Naive thymus-derived CD8-positive, alpha-beta T cell (primary cell): ENCODE results near the gene RNF212B. TPM values are rescaled to one million over a fixed set of nuclear protein-coding genes. Genes with fewer than 3 reads are reported as not detected.
"Not testable (repeated sequence)": the region's sequence is repeated elsewhere in the genome, so short reads cannot be mapped to it uniquely, and the experiment has no call there.

Experiments used
- ATAC-seq, 2 donors: fragments of 150-1000 bp; cut with Tn5 transposase in 1 of 2; sonication (Bioruptor Pico), chemical (Tn5 transposase) in 1 of 2; 1 replicate in 1 of 2; 2 replicates in 1 of 2; pipeline ENCODE4 v1.10.0; 2021; ENCODE audit warnings: mild to moderate bottlenecking in 2 of 2, moderate library complexity in 2 of 2
- POLR2A ChIA-PET: fragments of 350-600 bp; sonication (Branson Sonifier 250); formaldehyde crosslinking; loops from one replicate; lab custom pipeline; 2021; ENCODE audit warnings: antibody characterized with exemption; lab: Charles Lee
- DNase-seq, 10 donors: peaks; one replicate each; pipeline versions ENCODE4 v3.0.0 to v3.0.0-alpha.2; 2020 to 2022
- H3K27ac Mint-ChIP-seq, 10 donors: one replicate each; pipeline ENCODE4 v1.8.0; 2020 to 2022; ENCODE audit warnings: mild to moderate bottlenecking in 10 of 10, mixed read lengths in 10 of 10, moderate library complexity in 4 of 10, inconsistent platforms in 1 of 10
- H3K27me3 Mint-ChIP-seq, 5 donors: one replicate each; pipeline ENCODE4 v1.8.0; 2021 to 2022; ENCODE audit warnings: mixed read lengths in 5 of 5
- H3K36me3 Mint-ChIP-seq, 3 donors: one replicate each; pipeline ENCODE4 v1.8.0; 2020 to 2022; ENCODE audit warnings: mixed read lengths in 3 of 3, mild to moderate bottlenecking in 2 of 3, inconsistent platforms in 1 of 3
- H3K4me1 Mint-ChIP-seq, 4 donors: one replicate each; pipeline ENCODE4 v1.8.0; 2021 to 2022; ENCODE audit warnings: mixed read lengths in 4 of 4
- H3K4me3 Mint-ChIP-seq, 10 donors: one replicate each; pipeline ENCODE4 v1.8.0; 2020 to 2022; ENCODE audit warnings: mild to moderate bottlenecking in 10 of 10, mixed read lengths in 10 of 10, moderate library complexity in 6 of 10, inconsistent platforms in 1 of 10
- H3K9me3 Mint-ChIP-seq, 9 donors: one replicate each; pipeline ENCODE4 v1.8.0; 2020 to 2022; ENCODE audit warnings: mixed read lengths in 9 of 9, mild to moderate bottlenecking in 3 of 9, inconsistent platforms in 1 of 9, moderate library complexity in 1 of 9
- polyA plus RNA-seq, 3 donors: library from polyadenylated mRNA; unstranded; fragments of 300-500 nt; fragmentation: Illumina TruSeq; gene quantifications; one replicate each; pipeline ENCODE4 v1.2.3, GENCODE V29; 2021
- total RNA-seq, 8 experiments: library from RNA in 2 of 8; stranded (reverse) in 2 of 8; gene quantifications; one replicate each; pipeline ENCODE4 v1.2.3 and lab custom pipeline; 2021 to 2026

The RNF212B gene, protein sequence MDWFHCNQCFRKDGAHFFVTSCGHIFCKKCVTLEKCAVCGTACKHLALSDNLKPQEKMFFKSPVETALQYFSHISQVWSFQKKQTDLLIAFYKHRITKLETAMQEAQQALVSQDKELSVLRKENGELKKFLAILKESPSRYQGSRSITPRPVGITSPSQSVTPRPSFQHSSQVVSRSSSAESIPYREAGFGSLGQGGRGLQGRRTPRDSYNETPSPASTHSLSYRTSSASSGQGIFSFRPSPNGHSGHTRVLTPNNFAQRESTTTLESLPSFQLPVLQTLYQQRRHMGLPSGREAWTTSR
- total RNA-seq (not detected), polyA plus RNA-seq (not detected), total RNA-seq (lab: John Stamatoyannopoulos, UW) (0 to 0.09 (median 0) reads per million in 6 experiments)

DNA sequence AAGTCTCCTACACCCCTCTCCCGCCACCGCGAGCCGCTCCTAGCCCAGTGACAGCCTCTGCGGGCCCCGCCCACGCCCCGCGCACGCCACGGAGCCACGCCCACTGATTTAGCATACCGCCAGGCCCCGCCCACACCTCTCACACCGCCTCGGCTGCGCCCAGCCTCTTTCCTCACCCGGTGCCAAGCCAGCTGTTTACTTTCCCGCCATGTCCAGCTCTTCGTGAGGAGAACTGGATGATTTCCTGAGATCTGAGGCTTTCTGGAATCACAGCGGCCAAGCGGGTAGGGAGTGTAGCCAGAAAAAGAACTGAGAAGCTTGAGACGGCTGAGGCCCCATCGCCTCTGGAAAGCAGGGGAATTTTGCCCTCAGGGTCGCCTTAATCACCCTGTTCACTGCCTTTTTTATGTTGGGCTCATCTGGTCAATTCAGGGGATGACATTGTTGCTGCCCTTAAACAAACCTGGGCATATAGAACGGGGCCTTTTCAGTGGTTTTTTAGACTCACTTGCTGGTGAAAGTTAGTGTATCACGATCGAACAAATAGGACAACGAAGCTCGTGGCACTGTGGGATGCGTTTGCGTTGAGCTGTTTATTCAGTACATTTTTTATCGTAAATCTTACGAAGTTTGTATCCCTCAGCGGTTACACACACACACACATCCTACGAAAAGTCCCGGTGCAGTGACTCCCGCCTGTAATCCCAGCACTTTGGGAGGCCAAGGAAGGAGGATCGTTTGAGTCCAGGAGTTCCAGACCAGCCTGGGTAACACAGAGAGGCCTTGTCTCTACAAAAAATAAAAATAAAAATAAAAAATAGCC is at the start of gene RNF212B:
TSS of gene RNF212B (plus strand) at position 165 of the 823 bp plus-strand sequence. CDS start 2,410 bp downstream, outside the sequence.
- H3K4me1 Mint-ChIP-seq, result peaks cover 3 to 7% (median 5%) of the 10 kb centered on the region in 4 donors
- peak within 1 kb of the TSS; percentile 50 to 76 (median 68) for H3K4me3 Mint-ChIP-seq
- H3K27ac Mint-ChIP-seq, result peak within 1 kb of the TSS in 1 of 10 donors; percentile 67
- peaks cover 7 to 29% (median 15%) of the 10 kb centered on the region in 5 donors for H3K27me3 Mint-ChIP-seq
- POLR2A ChIA-PET, result interaction anchor here (1.0 kb wide), 1 partner anchor 143 kb away, joined by 3 read pairs; the partner anchor contains the start of gene C14orf119
- H3K36me3 Mint-ChIP-seq, result no peaks in the 10 kb centered on the region
- peak; percentile 57 to 85 (median 74) for DNase-seq
- H3K9me3 Mint-ChIP-seq, result peaks cover 0 to 1% (median 0%) of the 10 kb centered on the region in 9 donors
- peak; percentile 100 for ATAC-seq

DNA sequence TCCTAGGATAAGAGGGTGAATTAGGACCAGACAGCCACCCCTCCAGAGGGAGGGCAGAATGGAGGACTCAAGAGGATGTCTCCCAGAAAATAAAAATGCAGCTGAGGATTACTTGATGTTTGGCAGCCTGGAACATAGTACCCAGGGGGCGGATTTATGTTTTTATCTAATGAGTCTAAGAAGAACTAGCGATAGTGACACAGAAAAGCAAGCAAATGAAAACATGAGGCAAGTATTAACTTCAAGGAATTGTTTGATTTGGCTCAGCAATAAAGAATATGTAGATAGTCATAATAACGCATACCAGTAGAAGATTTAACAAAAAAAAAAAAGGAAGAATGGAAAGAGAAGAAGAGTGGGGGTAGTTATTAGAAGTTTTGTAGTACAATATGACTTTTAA is 44.3 kb upstream of the RNF212B start:
- peaks cover 0 to 4% (median 3%) of the 10 kb centered on the region in 5 donors for H3K27me3 Mint-ChIP-seq
- POLR2A ChIA-PET, result no interaction called here
- H3K9me3 Mint-ChIP-seq, result no peaks in the 10 kb centered on the region
- H3K4me1 Mint-ChIP-seq, result no peaks in the 10 kb centered on the region
- H3K36me3 Mint-ChIP-seq, result no peaks in the 10 kb centered on the region
- H3K27ac Mint-ChIP-seq, result no peak overlapping the region
- DNase-seq (no peak), ATAC-seq (no peak)
- H3K4me3 Mint-ChIP-seq, result no peak overlapping the region

DNA sequence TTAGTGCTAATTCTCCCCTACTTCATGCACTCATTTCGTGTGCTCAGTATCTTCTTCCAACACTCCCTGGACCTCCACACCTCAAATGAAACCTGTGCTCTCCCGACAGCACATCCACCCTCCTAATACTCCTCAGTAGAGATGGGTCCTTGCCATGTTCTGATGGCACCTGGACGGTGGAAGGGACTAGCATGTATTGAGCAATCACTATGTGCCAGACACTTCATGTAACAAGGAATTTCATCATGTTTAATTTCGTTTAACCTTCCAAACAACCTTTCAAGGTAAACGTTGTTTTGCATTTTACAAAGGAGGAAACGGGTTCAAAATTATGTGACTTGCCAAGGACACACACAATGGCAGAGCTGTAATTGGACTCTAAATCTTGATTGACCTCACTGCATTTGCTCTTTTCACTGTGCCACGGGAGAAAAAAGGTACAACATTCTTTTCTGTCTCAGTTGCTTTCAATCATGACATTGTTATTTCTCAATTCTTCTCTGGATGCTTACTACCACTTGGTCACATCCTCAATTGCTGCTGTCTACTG is 42.1 kb upstream of the RNF212B start:
- peak overlapping the region in 1 of 10 donors; percentile 24 for H3K27ac Mint-ChIP-seq

DNA sequence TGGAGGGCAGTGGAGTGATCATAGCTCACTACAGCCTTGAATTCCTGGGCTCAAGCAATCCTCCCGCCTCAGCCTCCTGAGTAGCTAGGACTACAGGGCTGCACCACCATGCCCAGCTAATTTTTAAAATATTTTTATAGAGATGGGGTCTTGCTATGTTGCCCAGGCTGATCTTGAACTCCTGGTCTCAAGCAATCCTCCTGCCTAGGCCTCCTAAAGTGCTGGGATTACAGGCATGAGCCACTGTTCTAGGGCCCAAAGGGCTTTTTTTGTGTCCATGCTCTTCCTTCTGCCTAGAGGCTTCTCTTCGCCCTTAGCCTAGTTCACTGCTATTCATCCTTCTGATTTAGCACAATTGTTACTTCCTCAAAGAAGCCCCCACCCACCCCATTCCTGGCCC is 41.2 kb upstream of the RNF212B start:
- ATAC-seq, DNase-seq, H3K4me3 Mint-ChIP-seq, H3K4me1 Mint-ChIP-seq, H3K27ac Mint-ChIP-seq, H3K36me3 Mint-ChIP-seq, H3K9me3 Mint-ChIP-seq, H3K27me3 Mint-ChIP-seq, POLR2A ChIA-PET: not testable (repeated sequence)

More for the DNA sequence above, 42.1 kb upstream of the RNF212B start:
- H3K36me3 Mint-ChIP-seq, result no peaks in the 10 kb centered on the region
- DNase-seq, result no peak
- H3K9me3 Mint-ChIP-seq, result no peaks in the 10 kb centered on the region
- H3K27me3 Mint-ChIP-seq, result peaks cover 0 to 4% (median 2%) of the 10 kb centered on the region in 5 donors
- POLR2A ChIA-PET, result no interaction called here
- H3K4me1 Mint-ChIP-seq, result no peaks in the 10 kb centered on the region
- no peak for ATAC-seq
- H3K4me3 Mint-ChIP-seq, result no peak overlapping the region

DNA sequence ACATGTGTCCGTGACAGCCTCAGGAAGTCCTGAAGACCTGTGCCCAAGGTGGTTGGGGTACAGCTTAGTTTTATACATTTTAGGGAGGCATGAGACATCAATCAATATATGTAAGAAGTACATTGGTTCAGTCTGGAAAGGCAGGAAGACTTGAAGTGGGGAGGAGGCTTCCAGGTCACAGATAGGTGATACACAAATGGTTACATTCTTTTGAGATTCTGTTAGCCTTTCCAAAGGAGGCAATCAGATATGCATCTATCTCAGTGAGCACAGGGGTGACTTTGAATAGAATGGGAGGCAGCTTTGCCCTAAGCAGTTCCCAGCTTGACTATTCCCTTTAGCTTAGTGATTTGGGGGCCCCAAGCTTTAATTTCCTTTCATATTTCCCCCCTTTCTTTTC is 38.6 kb upstream of the RNF212B start:
- ATAC-seq, H3K9me3 Mint-ChIP-seq, H3K4me3 Mint-ChIP-seq, H3K27me3 Mint-ChIP-seq, H3K36me3 Mint-ChIP-seq, DNase-seq, H3K27ac Mint-ChIP-seq, H3K4me1 Mint-ChIP-seq: not testable (repeated sequence)
- POLR2A ChIA-PET, result interaction anchor here (0.7 kb wide), 1 partner anchor 551 kb away, joined by 4 read pairs; no protein-coding TSS in a partner anchor

DNA sequence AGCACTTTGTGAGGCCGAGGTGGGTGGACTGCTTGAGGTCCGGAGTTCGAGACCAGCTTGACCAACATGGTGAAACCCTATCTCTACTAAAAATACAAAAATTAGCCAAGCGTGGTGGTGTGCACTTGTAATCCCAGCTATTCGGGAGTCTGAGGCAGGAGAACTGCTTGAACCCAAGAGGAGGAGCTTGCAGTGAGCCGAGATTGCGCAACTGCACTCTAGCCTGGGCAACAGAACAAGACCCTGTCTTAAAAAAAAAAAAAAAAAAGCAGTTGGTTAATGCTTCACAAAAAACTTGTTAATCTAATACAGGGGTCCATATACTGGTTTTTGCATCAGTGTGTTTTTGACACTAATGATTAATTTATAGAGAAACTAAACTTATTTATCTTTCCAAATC is 35.7 kb upstream of the RNF212B start:
- Mint-ChIP-seq H3K36me3 (no peaks in the 10 kb centered on the region), H3K4me3 (no peak overlapping the region), H3K4me1 (no peaks in the 10 kb centered on the region), H3K27ac (no peak overlapping the region), H3K27me3 (peaks cover 0 to 10% (median 3%) of the 10 kb centered on the region in 5 donors), H3K9me3 (no peaks in the 10 kb centered on the region)
- ATAC-seq (no peak), DNase-seq (no peak)
- POLR2A ChIA-PET, result no interaction called here

DNA sequence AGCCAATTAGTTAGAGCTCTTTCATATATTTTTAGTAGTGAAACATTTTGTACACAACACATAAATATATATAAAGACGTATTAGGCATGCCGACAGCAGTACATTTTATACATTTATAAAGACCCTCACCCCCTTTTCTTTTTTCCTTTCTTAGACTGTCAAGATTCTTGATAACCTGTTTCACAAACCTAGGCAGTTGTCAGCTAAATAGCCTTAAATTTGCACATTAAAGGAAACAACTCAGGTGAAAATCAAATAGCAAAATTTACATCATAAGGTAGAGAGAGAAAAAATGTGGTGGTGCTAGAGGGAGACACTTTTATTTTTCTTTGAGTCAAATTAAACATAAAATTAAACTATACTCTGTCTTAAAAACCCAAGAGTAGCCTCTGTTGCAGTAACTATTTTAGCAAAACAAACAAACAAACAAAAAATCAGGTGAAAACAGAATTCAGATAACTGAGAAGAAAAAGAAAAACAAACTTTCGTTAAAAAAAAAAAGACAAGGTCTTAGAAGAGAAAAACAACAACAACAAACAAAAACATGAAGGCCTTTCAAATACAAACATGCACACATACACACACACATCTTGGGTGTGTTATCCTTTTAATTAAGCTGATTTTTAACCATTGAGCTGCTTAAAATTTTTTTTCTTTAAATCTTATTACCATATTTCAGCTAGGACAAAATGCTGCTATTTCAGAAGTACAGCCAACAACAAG is 31.2 kb upstream of the RNF212B start:
- no peaks in the 10 kb centered on the region for H3K36me3 Mint-ChIP-seq
- ATAC-seq, result no peak
- H3K4me1 Mint-ChIP-seq, result no peaks in the 10 kb centered on the region
- H3K9me3 Mint-ChIP-seq, result no peaks in the 10 kb centered on the region
- POLR2A ChIA-PET, result no interaction called here
- H3K4me3 Mint-ChIP-seq, result no peak overlapping the region
- H3K27ac Mint-ChIP-seq, result no peak overlapping the region
- no peak for DNase-seq
- H3K27me3 Mint-ChIP-seq, result peaks cover 8 to 31% (median 19%) of the 10 kb centered on the region in 5 donors

DNA sequence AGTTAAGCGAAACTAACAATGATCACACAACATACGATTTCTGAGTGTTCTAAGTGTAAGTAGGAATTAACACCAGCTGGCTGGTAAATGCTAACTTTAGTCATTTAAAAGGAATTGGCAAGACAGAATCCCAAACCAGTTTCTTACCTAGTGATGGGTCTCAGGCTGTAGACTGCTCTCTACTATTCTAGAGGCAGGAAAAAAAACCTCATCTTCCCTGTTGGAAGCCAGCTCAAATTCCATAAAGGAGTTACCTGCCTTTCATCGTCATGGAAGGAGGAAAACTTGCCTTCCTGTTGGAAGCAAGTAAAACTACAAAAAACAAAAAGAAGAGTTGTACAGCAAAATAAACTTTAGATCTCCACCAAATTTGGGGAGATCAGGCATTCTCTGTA is 30.6 kb upstream of the RNF212B start:
- Mint-ChIP-seq H3K36me3 (no peaks in the 10 kb centered on the region), H3K4me3 (no peak overlapping the region), H3K27ac (no peak overlapping the region), H3K27me3 (peaks cover 8 to 31% (median 20%) of the 10 kb centered on the region in 5 donors), H3K9me3 (no peaks in the 10 kb centered on the region), H3K4me1 (no peaks in the 10 kb centered on the region)
- POLR2A ChIA-PET, result no interaction called here
- no peak for ATAC-seq
- no peak for DNase-seq

DNA sequence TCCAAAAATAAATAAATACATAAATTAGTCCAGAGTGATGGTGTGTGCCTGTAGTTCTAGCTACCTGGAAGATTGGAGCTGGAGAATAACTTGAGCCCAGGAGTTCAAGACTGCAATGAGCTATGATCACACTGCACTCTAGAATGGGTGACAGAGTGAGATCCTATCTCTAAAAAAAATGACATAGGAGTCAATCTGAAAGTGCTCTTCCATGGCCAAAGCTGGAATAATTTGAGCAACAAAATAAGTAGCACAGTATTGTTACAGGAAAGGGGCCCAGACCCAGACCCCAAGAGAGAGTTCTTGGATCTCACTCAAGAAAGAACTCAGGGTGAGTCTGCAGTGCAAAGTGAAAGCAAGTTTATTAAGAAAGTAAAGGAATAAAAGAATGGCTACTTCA is 29.4 kb upstream of the RNF212B start:
- no peak overlapping the region for H3K4me3 Mint-ChIP-seq
- POLR2A ChIA-PET, result interaction anchor here (0.8 kb wide), 1 partner anchor 41 kb away, joined by 5 read pairs; no protein-coding TSS in a partner anchor
- no peaks in the 10 kb centered on the region for H3K9me3 Mint-ChIP-seq
- DNase-seq (no peak), ATAC-seq (no peak)
- no peak overlapping the region for H3K27ac Mint-ChIP-seq
- H3K36me3 Mint-ChIP-seq, result no peaks in the 10 kb centered on the region
- H3K27me3 Mint-ChIP-seq, result peaks cover 10 to 34% (median 20%) of the 10 kb centered on the region in 5 donors
- H3K4me1 Mint-ChIP-seq, result no peaks in the 10 kb centered on the region

DNA sequence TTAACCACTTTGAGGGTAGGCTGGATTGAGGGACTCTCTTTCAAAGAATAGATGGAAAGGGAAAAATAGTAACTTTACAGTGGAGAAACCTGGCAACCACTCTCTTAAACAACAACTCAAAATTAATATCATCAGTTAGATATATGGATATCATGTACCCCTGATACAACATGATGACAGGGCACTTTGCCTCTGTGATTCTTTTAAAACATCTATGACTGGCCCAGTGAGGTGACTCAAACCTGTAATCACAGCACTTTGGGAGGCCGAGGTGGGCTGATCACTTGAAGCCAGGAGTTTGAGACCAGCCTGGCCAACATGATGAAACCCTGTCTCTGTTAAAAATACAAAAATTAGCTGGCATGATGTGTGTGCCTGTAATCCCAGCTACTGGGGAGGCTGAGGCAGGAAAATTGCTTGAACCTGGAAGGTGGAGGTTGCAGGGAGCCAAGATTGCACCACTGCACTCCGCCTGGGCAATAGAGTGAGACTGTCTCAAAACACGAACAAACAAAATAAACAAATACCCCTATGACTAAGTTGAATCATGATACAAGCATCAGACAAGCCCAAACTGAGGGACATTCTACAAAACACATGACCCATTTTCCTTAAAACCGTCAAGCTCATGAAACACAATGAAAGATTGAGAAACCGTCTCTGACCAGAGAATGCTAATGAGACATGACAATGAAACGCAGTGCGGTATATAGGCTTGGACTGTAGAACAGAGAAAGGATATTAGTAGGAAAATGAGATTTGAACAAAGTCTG is 27.9 kb upstream of the RNF212B start:
- H3K27ac Mint-ChIP-seq, result no peak overlapping the region
- H3K4me3 Mint-ChIP-seq, result no peak overlapping the region
- no peaks in the 10 kb centered on the region for H3K4me1 Mint-ChIP-seq
- DNase-seq (no peak), ATAC-seq (no peak)
- peaks cover 11 to 42% (median 20%) of the 10 kb centered on the region in 5 donors for H3K27me3 Mint-ChIP-seq
- peaks cover 0 to under 1% (median 0%) of the 10 kb centered on the region in 9 donors for H3K9me3 Mint-ChIP-seq
- POLR2A ChIA-PET, result no interaction called here
- peaks cover 0 to 2% (median under 1%) of the 10 kb centered on the region in 3 donors for H3K36me3 Mint-ChIP-seq

DNA sequence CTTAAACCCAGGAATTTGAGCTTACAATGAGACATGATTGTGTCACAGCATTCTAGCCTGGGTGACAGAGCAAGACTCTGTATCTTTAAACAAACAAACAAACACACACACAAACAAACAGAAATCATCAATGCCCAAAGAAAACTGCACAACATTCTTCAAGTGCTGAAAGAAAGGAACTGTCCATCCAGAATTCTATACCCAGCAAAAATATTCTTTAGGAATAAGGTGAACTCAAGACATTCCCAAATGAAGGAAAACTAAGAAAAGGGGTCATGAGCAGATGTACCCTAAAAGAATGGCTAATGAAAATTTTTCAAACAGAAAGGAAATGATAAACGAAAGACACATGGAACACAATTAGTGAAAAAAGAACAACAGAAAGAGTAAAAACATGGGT is 22.3 kb upstream of the RNF212B start:
- Mint-ChIP-seq H3K27ac (no peak overlapping the region), H3K9me3 (peaks cover 0 to 8% (median 0%) of the 10 kb centered on the region in 9 donors), H3K4me3 (no peak overlapping the region), H3K4me1 (peaks cover 0 to 1% (median 0%) of the 10 kb centered on the region in 4 donors), H3K27me3 (peaks cover 6 to 36% (median 23%) of the 10 kb centered on the region in 5 donors), H3K36me3 (peaks cover 0 to 7% (median 5%) of the 10 kb centered on the region in 3 donors)
- DNase-seq, result no peak
- POLR2A ChIA-PET, result no interaction called here
- no peak for ATAC-seq
